ENCODE results near the gene SLC38A10. TPM values are rescaled to one million over a fixed set of nuclear protein-coding genes. Genes with fewer than 3 reads are reported as not detected.

The SLC38A10 gene
- total RNA-seq: 70.7 and 72.1 TPM in 2 replicates
- polyA plus RNA-seq (2012): 80.0 TPM

GRCh38 chr17:81295031-81295675, at the start of gene SLC38A10:
Gene SLC38A10 (minus strand): TSS chr17:81295307. CDS start chr17:81294921, 386 bp downstream.
- DNase-seq (ENCODE audit: low read depth): peak; percentile 86

GRCh38 chr17:81342269-81343070, 47.4 kb upstream of the SLC38A10 start:
- peak; percentile 33 for DNase-seq (ENCODE audit: low read depth)

- DNase-seq (ENCODE audit: low read depth): peak; percentile 38
Measured at GRCh38 chr17:81341516-81342268, 46.6 kb upstream of the SLC38A10 start.

GRCh38 chr17:81340607-81341515, 45.8 kb upstream of the SLC38A10 start:
- DNase-seq (ENCODE audit: low read depth): peak; percentile 73

GRCh38 chr17:81339534-81340296, 44.6 kb upstream of the SLC38A10 start:
- DNase-seq (ENCODE audit: low read depth): no peak

GRCh38 chr17:81339191-81339533, 44.1 kb upstream of the SLC38A10 start:
- DNase-seq (ENCODE audit: low read depth): no peak

GRCh38 chr17:81338274-81339190, 43.4 kb upstream of the SLC38A10 start:
- DNase-seq (ENCODE audit: low read depth): no peak

- peak; percentile 61 for DNase-seq (ENCODE audit: low read depth)
Measured at GRCh38 chr17:81337476-81337879, 42.4 kb upstream of the SLC38A10 start.

- no peak for DNase-seq (ENCODE audit: low read depth)
Measured at GRCh38 chr17:81336930-81337325, 41.8 kb upstream of the SLC38A10 start.

GRCh38 chr17:81336296-81336929, 41.3 kb upstream of the SLC38A10 start:
- no peak for DNase-seq (ENCODE audit: low read depth)

- DNase-seq (ENCODE audit: low read depth): no peak
Measured at GRCh38 chr17:81335773-81336157, 40.7 kb upstream of the SLC38A10 start.

GRCh38 chr17:81334987-81335772, 40.1 kb upstream of the SLC38A10 start:
- no peak for DNase-seq (ENCODE audit: low read depth)

- DNase-seq (ENCODE audit: low read depth): no peak
Measured at GRCh38 chr17:81334391-81334901, 39.3 kb upstream of the SLC38A10 start.

GRCh38 chr17:81333616-81334368, 38.7 kb upstream of the SLC38A10 start:
- no peak for DNase-seq (ENCODE audit: low read depth)

- no peak for DNase-seq (ENCODE audit: low read depth)
Measured at GRCh38 chr17:81332914-81333528, 37.9 kb upstream of the SLC38A10 start.

GRCh38 chr17:81332118-81332834, 37.2 kb upstream of the SLC38A10 start:
- no peak for DNase-seq (ENCODE audit: low read depth)
